ENCODE measurements around the gene CFAP61.
"Not testable (repeated sequence)": the region's sequence is repeated elsewhere in the genome, so short reads cannot be mapped to it uniquely, and the experiment has no call there.

The CFAP61 gene, protein sequence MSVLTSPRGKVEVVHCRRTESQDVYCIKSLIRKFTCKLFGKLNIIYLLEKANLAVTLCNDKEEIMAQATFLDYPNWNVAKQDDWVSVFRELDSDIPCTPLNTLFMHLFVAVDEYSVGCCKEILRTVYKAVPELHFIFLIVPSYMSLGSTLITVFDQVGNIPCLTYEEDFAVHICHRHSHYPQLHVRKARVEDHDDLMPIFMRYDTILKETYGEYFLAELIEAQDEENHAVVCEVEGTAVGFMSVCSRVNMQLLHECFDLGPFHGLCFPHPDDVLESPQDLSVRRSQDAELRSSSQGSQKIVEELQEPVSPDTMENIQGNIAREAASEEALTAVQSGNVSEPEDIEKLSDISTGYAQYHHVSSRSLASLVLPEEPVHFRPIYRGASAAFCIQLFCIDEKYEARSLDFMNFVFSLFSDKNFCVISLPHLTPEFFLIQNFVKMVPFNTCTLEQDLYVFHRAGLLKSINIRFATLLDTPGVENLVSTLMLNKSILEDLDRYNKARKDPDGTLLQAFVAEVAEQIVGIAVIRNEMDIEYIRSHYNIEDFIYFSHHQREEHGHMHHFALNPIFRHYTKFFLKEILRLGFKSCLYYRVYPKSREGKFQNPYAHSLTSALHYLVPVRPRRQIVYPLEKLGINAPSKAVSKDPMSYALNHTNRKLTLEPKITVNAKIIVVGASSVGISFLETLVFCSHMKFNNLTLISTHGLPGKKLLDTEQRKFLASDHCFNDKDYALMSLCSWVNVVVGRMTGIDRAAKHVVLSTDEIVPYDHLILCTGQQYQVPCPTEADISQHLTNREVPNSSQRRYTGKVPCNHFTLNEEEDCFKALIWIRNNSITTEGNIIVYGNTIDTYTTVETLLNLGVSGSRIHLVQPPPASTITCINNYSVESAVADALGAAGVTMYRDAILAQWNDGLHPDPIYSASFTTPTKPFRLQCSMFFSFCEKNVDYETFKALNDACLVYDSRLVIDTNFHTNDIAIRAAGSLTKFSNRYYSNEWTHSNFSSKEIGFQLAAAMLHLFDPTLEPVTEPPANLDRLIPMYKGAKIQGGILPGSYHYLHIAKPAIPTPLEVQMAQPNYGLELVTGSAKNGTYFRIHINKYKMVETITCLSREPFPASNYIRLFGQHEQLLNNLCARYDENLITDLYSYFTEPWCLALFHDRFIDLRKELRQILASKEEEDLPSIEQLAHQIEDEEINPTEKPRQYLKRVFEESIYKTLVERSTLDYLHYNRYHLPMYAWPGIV

DNA sequence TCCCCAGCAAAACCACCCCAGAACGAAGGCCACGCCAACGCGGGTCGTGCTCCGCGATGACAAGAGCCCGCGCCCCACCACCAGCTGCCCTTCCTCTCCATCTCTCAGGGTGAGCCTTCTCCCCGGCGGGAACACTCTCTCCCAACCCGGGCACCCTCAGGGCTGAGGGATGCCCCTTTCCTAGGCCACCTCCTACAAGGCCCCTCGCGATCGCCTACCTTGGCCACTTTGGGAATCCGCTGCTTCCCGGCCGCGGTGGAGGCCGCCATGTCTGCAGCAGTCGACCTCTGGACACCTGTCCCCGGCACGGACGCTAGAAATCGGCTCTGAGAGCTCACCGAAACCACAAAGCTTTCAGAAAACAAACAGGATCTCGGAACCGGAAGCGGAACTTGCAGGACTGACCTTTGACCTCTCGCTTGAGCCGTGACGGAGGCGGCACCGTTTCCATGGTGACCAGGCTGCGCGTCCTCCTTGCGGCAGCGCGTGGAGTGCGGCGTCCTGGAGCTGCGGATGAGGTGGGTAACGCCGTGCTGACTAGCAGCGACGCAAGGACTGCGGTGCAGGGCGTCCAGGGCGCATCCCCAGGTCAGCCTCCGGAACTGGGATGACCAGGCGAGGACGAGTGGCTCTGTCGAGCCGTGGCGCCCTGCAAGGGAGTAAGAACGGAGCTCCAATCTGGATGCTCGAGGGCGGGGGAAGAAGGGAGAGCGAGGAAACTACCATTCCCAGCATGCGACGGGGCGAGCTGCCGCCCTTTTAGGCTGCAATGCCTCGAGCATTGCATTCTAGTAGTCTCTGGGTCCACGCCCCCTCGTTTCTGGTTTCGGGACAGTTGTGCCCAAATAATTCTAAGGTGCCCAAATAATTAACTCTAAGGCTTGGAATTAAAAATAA is at the start of gene CFAP61, which contains the start of gene CRNKL1:
CFAP61 (plus strand) TSS at position 459 of the 897 bp plus-strand sequence. CDS start 4,122 bp downstream, outside the sequence.
CRNKL1 (minus strand) TSS at position 393 of the 897 bp plus-strand sequence; CDS start at position 269, 124 bp downstream.
- DNase-seq (ENCODE audit: low read depth, low spot score): peak; percentile 98

DNA sequence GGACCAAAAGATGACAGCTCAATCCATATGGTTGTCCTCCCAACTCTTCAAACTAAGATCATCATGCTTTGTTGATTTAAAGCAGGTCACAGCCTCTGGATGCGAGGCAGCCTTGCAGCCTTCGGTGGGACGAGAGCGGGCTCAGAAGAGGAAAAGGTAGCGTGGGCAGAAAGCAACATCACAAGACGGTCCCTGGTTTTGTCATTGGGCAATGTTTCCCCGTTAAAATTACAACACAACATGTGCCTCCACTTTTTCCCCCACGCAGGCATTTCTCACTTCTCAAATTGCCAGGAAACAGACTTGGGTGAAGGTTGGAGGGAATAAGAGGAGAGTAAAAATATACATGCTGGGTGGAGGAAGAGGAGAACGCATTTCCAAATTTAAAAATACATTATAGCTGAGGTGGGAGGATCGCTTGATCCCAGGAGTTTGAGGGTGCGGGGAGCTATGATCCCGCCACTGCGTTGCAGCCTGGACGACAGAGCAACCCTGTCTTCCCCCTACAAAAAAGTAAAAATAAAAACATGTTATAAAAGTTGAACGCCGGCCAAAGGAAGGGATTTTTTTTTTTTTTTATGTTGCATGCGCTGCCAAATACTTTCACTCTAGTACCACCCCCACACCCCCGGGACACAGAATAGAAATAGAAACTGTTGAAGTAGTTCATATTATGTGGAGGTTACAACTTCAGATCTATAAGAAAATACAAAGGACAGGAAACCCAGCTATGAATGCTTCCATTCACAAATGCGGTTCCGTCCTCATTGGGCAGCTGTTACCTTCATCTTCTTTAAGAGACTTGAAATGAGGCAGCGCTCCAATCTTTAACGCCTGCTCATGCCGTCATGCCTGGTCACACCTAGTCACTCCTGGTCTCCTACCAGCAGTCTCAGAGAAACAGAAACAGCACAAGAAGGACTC is 49.0 kb upstream of the CFAP61 start:
- DNase-seq (ENCODE audit: low read depth, low spot score): no peak

DNA sequence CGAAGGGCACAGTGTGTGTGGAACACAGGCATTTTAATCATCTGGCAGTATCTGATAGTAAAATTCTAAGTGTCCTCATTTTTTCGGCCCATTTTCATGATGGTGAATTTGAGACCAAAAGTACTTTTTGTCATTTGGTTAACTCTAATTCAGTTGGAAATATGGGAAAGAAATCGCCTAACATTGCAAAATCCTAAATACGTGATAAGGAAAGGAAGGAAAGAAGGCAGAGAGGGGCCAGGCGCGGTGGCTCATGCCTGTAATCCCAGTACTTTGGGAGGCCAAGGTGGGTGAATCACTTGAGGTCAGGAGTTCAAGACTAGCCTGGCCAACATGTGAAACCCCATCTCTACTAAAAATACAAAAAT is 48.4 kb upstream of the CFAP61 start:
- not testable (repeated sequence) for DNase-seq (ENCODE audit: low read depth, low spot score)

DNA sequence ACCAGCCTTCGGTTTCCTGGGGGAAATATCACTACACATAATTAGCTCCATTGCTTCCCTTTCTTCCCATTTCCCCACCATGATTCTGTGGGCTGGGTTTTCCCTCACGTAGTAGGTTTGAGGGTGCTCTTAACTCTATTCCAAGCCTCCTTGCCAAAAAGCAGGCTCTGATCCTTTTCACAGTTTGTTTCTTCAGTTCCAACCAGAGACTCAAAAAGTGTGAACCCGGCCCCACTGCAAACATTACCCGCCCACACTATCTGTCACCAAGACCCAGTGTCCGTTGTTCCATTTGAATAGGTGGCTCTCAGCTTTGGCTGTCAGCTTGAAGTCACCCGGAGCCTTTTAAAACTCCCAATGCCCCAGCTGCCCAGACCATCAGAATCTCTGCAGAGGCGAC is 47.0 kb upstream of the CFAP61 start:
- no peak for DNase-seq (ENCODE audit: low read depth, low spot score)

DNA sequence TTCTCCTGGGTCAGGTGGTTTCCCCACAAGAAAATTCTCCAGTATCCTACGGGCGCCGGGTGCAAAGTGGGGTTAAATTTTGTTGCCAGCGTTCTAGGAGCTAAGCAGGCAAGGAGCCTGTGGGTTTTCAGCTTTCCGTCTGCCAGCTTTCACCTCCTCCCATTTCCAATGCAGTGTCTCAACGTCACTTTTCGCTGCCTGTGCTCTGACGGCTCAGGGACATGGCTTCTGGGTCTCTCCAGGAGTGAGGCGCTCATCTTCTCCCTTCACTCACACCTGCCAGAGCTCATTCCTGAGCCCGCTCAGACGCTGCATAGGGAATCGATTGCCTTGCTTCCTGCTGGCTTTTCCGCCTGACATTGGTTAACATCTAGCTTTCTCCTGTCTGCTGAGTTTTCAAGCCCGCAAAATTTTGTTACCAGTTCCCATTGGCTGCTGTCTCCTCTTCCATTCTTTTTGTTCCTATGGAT is 42.5 kb upstream of the CFAP61 start:
- DNase-seq (ENCODE audit: low read depth, low spot score): no peak

DNA sequence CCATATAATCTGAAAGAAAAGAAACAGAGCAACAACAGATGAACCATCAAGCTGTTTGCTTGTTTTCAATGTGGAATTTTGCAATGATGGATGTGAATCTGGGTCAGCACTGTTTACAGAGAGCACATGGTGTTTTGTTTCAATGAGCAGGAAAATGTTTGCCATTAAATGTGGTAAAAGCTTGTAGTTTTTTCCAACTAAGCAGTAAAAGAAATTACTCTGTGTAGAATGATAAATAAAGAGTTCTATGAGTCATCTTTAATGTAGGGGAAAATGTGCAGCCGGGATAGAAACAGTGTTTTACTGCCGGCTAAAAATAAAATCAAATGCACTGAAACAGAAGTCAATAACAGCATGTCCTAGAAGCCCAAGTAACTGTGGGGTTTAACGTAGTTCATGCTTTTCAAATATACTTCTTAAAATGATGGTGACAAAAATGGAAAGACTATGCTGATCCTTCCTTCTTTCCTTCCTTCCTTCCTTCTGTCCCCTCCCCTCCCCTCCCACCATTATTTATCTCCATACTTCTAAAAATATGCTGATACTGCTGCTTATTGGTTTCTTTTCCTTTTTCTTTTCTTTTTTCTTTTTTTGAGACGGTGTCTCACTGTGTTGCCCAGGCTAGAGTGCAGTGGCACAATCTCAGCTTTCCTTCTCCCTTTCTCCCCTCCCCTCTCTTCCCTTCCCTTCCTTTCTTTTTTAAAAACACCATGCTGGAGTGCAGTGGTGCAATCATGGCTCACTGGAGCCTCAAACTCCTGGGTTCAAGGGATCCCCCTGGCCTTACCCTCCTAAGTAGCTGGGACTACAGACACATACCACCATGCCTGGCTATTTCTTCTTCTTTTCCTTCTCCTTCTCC is 41.5 kb upstream of the CFAP61 start:
- DNase-seq (ENCODE audit: low read depth, low spot score): peak; percentile 42

DNA sequence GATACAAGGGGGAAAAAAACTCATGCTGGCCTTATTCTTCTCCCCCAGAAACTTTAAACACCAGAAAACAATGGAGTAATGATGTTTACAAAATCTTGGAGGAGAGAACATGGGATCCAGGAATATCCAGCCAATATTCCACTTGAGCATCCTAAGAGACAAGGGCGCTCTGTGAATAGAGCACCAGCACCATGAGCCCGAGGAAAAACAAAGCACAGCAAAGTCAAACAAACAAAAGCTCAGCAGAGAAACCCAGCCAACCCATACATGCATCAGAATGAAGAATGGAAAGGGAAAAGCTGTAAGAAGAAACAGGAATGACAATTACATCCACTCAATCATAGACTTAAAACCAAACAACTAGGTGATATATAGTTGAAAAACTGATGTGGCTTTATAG is 39.8 kb upstream of the CFAP61 start:
- DNase-seq (ENCODE audit: low read depth, low spot score): no peak

DNA sequence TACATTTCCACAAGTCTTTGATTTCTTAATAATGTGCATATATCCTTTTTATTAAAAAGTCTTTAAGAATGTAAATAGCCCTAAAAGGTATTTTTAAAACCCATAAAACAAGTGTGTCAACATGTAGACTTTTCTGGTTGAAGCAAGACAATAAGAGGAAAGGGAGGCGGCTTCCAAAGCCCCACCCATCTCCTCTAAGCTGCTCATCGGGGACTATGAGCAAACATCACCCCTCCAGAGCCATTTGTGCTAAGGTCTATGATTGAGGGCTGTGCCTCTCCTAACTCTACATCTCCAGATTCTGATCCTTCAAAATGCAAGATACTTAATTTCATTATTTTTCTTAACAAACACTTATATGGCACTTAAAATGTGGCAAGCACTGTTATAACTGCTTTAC is 37.7 kb upstream of the CFAP61 start:
- no peak for DNase-seq (ENCODE audit: low read depth, low spot score)

DNA sequence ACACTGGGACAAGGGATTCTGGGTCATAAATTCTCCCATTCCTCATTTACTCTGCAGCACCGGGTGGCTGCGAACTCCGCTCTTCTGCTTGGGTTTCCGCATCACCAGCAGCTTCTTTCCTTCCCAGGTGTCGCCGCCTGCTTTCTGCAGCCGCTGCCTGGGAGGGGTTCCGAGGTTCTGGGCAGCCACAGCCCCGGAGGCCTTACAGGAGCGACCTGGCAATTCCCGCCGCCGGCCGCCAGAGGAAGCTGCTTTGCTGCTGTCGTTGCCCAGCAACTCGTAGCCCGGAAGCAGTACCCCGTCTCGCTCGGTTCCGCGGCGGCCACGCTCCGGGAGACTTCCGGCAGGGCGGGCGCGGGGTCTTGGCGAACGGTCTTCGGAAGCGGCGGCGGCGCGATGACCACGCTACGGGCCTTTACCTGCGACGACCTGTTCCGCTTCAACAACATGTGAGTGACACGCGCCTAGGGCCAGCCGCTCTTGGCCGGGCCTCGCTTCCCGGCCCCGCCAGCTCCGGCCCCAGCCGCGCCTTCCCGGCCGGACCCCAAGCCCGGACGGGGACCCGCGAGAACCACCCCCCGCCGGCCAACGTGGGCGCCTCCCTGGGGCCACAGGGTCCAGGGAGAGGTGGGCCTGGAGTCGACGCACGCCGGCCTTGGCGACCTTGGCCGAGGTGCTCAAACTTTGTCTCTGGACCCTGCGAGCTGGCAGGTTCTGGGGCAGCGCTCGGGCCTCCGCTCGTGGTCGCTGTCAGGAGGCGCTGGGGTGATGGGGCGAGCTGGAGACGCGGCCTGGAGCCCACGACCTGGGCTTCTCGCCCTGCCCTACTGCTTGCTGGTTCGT is 35.1 kb upstream of the CFAP61 start, which contains the start of gene NAA20:
NAA20 (plus strand) TSS at position 362 of the 843 bp plus-strand sequence; CDS start at position 397, 35 bp downstream.
- peak; percentile 97 for DNase-seq (ENCODE audit: low read depth, low spot score)

DNA sequence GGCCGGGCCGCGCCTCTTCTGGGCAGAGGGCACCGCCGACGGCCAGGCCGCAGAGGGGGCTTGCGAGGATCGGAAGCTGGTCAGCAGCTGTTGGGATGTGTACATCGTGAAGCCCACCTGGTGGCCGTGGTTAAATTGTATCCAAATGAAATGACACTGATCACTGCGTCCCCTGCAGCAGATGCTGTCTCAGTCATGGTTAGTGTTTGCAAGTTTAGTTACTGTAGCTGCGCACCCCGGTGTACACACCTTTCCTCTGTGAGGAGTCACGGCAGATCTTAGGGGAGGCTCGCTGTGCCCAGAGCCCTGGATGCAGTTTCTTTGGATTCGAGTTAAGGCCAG is 34.5 kb upstream of the CFAP61 start:
- DNase-seq (ENCODE audit: low read depth, low spot score): no peak

DNA sequence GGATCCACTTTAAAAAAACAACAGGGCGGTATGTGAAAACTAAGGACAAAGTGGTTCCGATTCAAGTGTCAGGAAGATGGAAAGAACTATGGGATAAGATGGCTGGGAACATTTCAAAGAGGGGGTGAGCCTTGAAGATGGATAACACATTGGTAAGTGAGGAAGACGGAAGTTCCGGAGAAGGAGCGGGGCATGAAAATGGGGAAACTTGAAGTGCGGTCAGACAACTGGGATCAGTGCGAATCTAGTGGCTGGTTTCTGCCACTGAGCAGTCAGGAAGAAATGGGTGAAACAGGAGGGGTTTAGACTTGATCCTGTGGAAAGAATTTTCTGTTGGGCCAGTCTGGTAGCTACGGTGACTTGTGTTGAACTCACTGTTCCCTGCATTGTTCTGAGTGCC is 34.0 kb upstream of the CFAP61 start:
- no peak for DNase-seq (ENCODE audit: low read depth, low spot score)

DNA sequence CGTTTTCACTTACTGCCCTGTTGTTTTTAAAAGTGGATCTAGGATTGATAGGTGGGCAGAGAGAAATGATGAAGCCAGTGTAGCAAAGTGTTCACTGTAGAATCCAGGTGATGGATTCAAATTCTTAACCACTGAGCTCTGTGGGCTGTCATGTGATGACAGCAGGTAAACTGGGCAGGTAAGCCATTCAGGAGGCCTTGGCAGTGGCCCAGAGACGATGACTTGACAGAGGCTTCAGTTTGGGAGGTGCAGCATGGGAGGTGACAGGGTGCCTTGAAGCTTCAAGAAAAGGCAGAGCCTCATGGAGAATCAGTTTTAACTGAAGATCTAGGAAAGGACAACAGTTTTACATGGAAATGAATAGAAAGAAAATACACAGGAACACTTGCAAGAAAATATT is 33.2 kb upstream of the CFAP61 start:
- DNase-seq (ENCODE audit: low read depth, low spot score): no peak

DNA sequence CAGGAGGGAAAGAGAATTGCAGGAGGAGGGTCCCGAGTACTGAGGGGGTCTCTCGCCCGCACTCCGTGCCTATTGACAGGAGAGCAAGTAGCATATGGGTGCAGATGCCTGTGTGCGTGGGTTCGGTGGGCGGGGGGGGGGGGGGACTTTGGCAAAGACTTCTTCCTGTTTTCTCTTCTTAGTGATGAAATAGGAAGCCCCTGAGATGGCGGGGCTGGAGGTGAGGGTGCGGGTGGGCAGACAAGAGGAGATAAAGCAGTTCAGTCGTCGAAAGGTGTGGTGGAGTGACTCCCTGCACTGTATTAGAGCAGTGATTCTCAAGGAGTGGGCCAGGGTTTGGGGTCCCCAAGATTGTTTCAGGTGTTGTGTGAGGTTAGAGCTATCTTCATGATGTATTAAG is 31.4 kb upstream of the CFAP61 start:
- no peak for DNase-seq (ENCODE audit: low read depth, low spot score)

DNA sequence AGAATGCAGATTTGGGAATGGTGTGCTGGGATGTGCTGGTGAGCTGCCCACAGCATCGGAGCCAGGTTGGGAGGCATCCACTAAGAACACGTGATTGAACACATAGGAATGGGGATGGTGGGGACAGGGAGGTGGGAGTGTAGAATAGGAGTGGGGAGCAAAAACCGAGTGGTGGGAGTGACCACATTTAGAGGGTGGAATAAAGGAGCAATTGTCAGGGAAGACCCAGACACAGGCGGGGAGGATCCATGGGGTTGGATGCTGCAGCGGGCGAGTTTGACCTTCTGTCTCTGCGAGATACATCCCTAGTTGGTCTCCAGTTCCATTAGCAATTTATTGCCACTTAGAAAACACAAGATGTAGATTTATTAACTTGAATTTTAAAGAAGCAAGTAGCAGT is 30.5 kb upstream of the CFAP61 start:
- DNase-seq (ENCODE audit: low read depth, low spot score): no peak

DNA sequence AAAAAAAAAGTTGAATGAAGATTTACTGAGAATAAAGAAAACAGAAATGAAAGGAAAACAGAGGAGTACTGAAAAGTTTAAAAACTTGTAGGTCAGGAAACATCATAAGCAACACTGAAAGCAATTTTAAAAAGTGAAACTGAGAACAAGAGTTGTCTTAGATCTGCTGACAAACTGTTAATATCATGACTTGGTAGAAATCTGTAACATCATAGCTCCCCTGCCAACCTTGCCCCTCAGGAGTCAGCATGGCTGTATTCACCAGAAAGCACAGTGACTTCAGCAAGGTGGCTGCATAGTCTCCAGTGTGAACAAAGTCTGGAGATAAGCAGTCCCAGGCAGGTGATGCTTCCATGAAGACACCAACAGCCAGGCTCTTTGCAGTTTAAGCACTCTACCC is 29.8 kb upstream of the CFAP61 start:
- DNase-seq (ENCODE audit: low read depth, low spot score): no peak

DNA sequence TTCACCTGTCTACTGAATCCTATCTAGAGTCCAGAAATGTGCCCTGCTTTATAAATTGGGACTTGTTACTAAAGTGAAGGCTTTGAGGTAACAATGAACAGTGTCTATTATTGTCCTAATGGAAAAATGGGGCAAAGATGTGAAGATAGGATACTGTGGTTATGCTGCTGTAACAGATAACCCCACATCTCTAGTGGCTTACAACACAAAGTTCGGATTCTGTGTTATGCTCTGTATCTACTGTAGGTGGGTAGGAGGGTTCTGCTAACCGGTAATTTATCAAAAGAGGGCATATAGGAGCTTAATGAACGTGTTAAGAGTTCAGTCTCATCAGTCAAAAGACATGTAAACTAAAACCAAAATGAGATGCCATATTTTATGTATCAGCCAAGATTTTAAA is 28.9 kb upstream of the CFAP61 start:
- no peak for DNase-seq (ENCODE audit: low read depth, low spot score)

DNA sequence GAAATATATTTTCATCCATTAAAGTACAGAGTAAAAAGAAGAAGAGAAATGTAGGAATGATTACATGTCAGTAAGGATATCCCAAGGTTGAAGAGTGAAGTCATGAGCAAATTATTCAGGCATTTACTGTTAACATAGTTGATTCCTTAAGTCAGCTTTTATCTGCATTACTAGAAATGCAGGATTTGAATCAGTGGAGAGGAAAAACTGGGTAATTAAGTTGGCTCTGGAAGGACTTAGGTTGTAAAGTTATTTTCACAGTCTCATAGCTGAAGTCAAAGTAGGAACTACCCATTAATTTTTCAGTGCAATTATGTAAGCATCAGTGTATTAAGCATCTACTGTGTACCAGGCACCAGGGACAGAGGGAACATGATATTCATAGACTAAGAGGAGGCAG is 27.4 kb upstream of the CFAP61 start:
- DNase-seq (ENCODE audit: low read depth, low spot score): peak; percentile 52

DNA sequence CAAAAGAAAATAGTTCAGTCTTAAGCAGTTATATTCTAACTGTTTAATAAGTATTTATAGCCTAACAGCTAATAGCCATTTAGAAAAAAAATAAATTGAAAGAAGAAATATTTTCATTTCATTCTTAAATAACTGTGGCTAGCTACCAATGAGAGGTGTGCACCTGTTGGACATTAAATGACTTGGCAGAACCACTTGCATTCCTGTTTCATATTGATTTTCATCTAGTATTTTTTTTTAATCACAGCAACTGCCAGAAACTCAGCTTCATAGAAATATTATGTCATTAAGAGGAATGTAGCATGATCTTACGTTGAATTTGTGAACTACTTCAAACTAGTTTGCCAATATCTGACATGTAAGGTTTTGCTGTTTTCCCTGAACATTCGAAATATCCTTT is 25.0 kb upstream of the CFAP61 start:
- no peak for DNase-seq (ENCODE audit: low read depth, low spot score)
